HEK293 (cell line): Measurements from ENCODE around the gene AFF3.

ENCODE experiments used
- PBX3 ChIP-seq: sonication (generic); formaldehyde crosslinking; IDR thresholded peaks from 2 replicates; pipeline ENCODE4 v1.8.1; 2022; ENCODE audit warnings: mild to moderate bottlenecking, moderate library complexity, missing genetic modification reagents
- SETDB1 ChIP-seq: IDR thresholded peaks from one replicate; pipeline ENCODE4 v1.6.1; 2017; ENCODE audit warnings: mild to moderate bottlenecking, low read length, moderate library complexity, mixed read lengths; ENCODE audit not compliant: insufficient read length
- TCF7L2 ChIP-seq: IDR thresholded peaks from 2 replicates; pipeline ENCODE4 v1.6.1; 2011; ENCODE audit warnings: low read depth, mild to moderate bottlenecking, inconsistent platforms, low read length, moderate library complexity, borderline replicate concordance
- ZNF19 ChIP-seq: fragments of 450-650 bp; formaldehyde crosslinking; IDR thresholded peaks from 2 replicates; pipeline ENCODE4; 2016; ENCODE audit warnings: missing biosample characterization, missing genetic modification characterization, low read depth
- TF ChIP-seq, protein P1 (sequence below): fragments of 450-650 bp; formaldehyde crosslinking; IDR thresholded peaks from 2 replicates; pipeline ENCODE4 v1.5.1; 2016; ENCODE audit warnings: missing biosample characterization, missing genetic modification characterization

GRCh38 chr2:99939135-99939534, 203.3 kb downstream of the AFF3 start:
- TF ChIP-seq SETDB1 (no peak), TCF7L2 (no peak), ZNF19 (tag by site-specific recombination) (no peak), PBX3 (CRISPR knock-in tag) (no peak)
- TF ChIP-seq, protein P1, sequence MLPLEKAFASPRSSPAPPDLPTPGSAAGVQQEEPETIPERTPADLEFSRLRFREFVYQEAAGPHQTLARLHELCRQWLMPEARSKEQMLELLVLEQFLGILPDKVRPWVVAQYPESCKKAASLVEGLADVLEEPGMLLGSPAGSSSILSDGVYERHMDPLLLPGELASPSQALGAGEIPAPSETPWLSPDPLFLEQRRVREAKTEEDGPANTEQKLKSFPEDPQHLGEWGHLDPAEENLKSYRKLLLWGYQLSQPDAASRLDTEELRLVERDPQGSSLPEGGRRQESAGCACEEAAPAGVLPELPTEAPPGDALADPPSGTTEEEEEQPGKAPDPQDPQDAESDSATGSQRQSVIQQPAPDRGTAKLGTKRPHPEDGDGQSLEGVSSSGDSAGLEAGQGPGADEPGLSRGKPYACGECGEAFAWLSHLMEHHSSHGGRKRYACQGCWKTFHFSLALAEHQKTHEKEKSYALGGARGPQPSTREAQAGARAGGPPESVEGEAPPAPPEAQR (tag by site-specific recombination): no peak
